Measurements from ENCODE around the gene TSPAN3.

TSPAN3 gene

GRCh38 chr15:77021803-77022381 lies 49.0 kb downstream of the TSPAN3 start:
- peak; percentile 81 for DNase-seq

GRCh38 chr15:77021088-77021481 lies 49.8 kb downstream of the TSPAN3 start:
- no peak for DNase-seq

GRCh38 chr15:77020348-77021087 lies 50.4 kb downstream of the TSPAN3 start:
- DNase-seq, result no peak

GRCh38 chr15:77019521-77020331 lies 51.2 kb downstream of the TSPAN3 start:
- DNase-seq, result peak; percentile 63

- no peak for DNase-seq
Observed at GRCh38 chr15:77018796-77019505, 52.0 kb downstream of the TSPAN3 start.

GRCh38 chr15:77017761-77018720 lies 52.9 kb downstream of the TSPAN3 start:
- DNase-seq, result no peak

GRCh38 chr15:77017091-77017660 lies 53.7 kb downstream of the TSPAN3 start:
- no peak for DNase-seq

GRCh38 chr15:77016321-77016695 lies 54.6 kb downstream of the TSPAN3 start:
- no peak for DNase-seq

GRCh38 chr15:77015646-77016320 lies 55.1 kb downstream of the TSPAN3 start:
- DNase-seq, result no peak

GRCh38 chr15:77014132-77015081 lies 56.5 kb downstream of the TSPAN3 start:
- no peak for DNase-seq

GRCh38 chr15:77013776-77014131 lies 57.2 kb downstream of the TSPAN3 start:
- peak; percentile 92 for DNase-seq

GRCh38 chr15:77012868-77013267 lies 58.0 kb downstream of the TSPAN3 start:
- no peak for DNase-seq

GRCh38 chr15:77012117-77012712 lies 58.7 kb downstream of the TSPAN3 start:
- no peak for DNase-seq

- DNase-seq, result no peak
Observed at GRCh38 chr15:77010857-77011256, 60.1 kb downstream of the TSPAN3 start.

GRCh38 chr15:77010312-77010686 lies 60.6 kb downstream of the TSPAN3 start:
- no peak for DNase-seq

GRCh38 chr15:77009646-77010311 lies 61.1 kb downstream of the TSPAN3 start:
- DNase-seq, result no peak

- no peak for DNase-seq
Observed at GRCh38 chr15:77009176-77009575, 61.7 kb downstream of the TSPAN3 start.

GRCh38 chr15:77004189-77004588 lies 66.7 kb downstream of the TSPAN3 start:
- DNase-seq, result no peak

All from activated CD4-positive, alpha-beta T cell treated with anti-CD3 and anti-CD28 coated beads, Interleukin-2, amount 50 U/mL, for 16 hours (primary cell).